ENCODE measurements around the gene MEP1A. TPM values are rescaled to one million over a fixed set of nuclear protein-coding genes. Genes with fewer than 3 reads are reported as not detected.

Gene MEP1A
- total RNA-seq (2022; extraction: Qiagen RNA extraction): not detected in 5 replicates

GRCh38 chr6:46793138-46793537, at the start of gene MEP1A:
Gene MEP1A, plus strand, starts transcription at chr6:46793389. Its CDS starts 10 bp downstream, at chr6:46793399.

GRCh38 chr6:46746696-46747095, 46.5 kb upstream of the MEP1A start, which contains the start of gene ANKRD66:
Gene ANKRD66, plus strand, starts transcription at chr6:46746933. Its CDS starts 5,016 bp downstream, at chr6:46751949.

Other genes starting within 250 kb of the MEP1A start
- gene CYP39A1, start 140.6 kb upstream of the MEP1A start, total RNA-seq (2022; extraction: Qiagen RNA extraction): 0.03 to 0.07 TPM in 2 of 5 replicates, not detected in the others
- gene SLC25A27, start 140.4 kb upstream of the MEP1A start, total RNA-seq (2022; extraction: Qiagen RNA extraction): 0.12 to 0.59 TPM (median 0.40 TPM) in 5 replicates
- 0.01 TPM in 1 of 5 replicates, not detected in the others for gene TDRD6, start 105.5 kb upstream of the MEP1A start, total RNA-seq (2022; extraction: Qiagen RNA extraction)
- 0.03 to 0.07 TPM in 2 of 5 replicates, not detected in the others for gene PLA2G7, start 58.0 kb upstream of the MEP1A start, total RNA-seq (2022; extraction: Qiagen RNA extraction)
- gene ANKRD66, start 46.5 kb upstream of the MEP1A start, total RNA-seq (2022; extraction: Qiagen RNA extraction): not detected in 5 replicates
- gene ADGRF5, start 128.5 kb downstream of the MEP1A start, total RNA-seq (2022; extraction: Qiagen RNA extraction): 0.01 to 0.10 TPM in 2 of 5 replicates, not detected in the others
- not detected in 5 replicates for gene ADGRF1, start 248.9 kb downstream of the MEP1A start, total RNA-seq (2022; extraction: Qiagen RNA extraction)